Measurements from ENCODE around the gene CCAR1. TPM values are rescaled to one million over a fixed set of nuclear protein-coding genes. Genes with fewer than 3 reads are reported as not detected.

CCAR1 gene
- total and polyA plus RNA-seq, 7 experiments from 2014 or later, result 31.7 to 89.5 (median 87.7) TPM

DNA sequence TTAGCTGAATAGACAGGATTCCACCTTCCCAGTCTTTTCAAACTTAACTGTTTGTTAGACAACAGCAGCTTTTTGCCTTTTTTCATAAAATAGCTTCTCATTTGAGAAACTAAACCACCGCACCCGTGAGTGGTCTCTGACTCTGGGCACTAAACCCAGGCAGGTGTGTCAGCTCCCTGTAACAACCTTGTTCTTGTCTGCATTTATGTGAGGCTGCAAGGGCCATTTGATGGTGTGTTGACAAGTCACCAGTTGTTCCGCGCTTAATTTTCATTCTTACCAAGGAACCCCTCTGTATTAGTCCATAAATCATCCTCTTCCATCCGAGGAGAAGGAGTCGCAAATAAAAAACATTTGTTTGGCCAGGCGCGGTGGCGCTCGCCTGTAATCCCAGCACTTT lies 107.8 kb downstream of the CCAR1 start:
- Histone ChIP-seq H3K27ac (ENCODE audit: low read depth, low read length) (no peak overlapping the region), H3K27me3 (ENCODE audit: control insufficient read depth in 2 of 2, insufficient read depth in 2 of 2, low read length in 2 of 2) (no peaks in the 10 kb centered on the region), H3K36me3 (ENCODE audit: control insufficient read depth in 2 of 3, insufficient read depth in 3 of 3, low read length in 3 of 3) (no peaks in the 10 kb centered on the region), H3K4me1 (ENCODE audit: control insufficient read depth in 2 of 2, insufficient read depth in 2 of 2, low read length in 2 of 2) (peaks cover 5 to 18% of the 10 kb centered on the region in 2 donors), H3K4me3 (ENCODE audit: low read length) (peak overlapping the region; percentile 37), H3K9me3 (ENCODE audit: control insufficient read depth in 2 of 3, low read length in 3 of 3) (no peaks in the 10 kb centered on the region)
- intact Hi-C loops (cut with micrococcal nuclease), result loop anchor here in 1 of 2 donors (2.0 to 5.0 kb wide), 2 partner anchors 73 to 108 kb away; partner anchors contain the start of genes CCAR1 and DDX50
- H3K27ac Mint-ChIP-seq, result peak overlapping the region in 6 of 9 donors; percentile 18 to 56 (median 34)
- H3K36me3 Mint-ChIP-seq, result no peaks in the 10 kb centered on the region
- peaks cover 0 to 33% (median 25%) of the 10 kb centered on the region in 7 donors for H3K4me1 Mint-ChIP-seq
- H3K27me3 Mint-ChIP-seq, result peaks cover 0 to 30% (median 0%) of the 10 kb centered on the region in 5 donors
- peak overlapping the region; percentile 42 to 82 (median 70) for H3K4me3 Mint-ChIP-seq
- CTCF ChIA-PET, result interaction anchor here (0.7 kb wide), 1 partner anchor 961 kb away, joined by 4 read pairs; no protein-coding TSS in a partner anchor
- DNase-seq (no peak), ATAC-seq (no peak)
- POLR2A ChIA-PET, result interaction anchor here (2.7 kb wide), 1 partner anchor 71 kb away, joined by 10 read pairs; no protein-coding TSS in a partner anchor
- peaks cover 0 to 1% (median 0%) of the 10 kb centered on the region in 11 donors for H3K9me3 Mint-ChIP-seq

- H3K36me3 ChIP-seq (ENCODE audit: control insufficient read depth in 2 of 3, insufficient read depth in 3 of 3, low read length in 3 of 3), result no peaks in the 10 kb centered on the region
- Mint-ChIP-seq H3K4me1 (peaks cover 0 to 33% (median 25%) of the 10 kb centered on the region in 7 donors), H3K27me3 (peaks cover 0 to 30% (median 0%) of the 10 kb centered on the region in 5 donors), H3K36me3 (no peaks in the 10 kb centered on the region), H3K27ac (peak overlapping the region in 5 of 9 donors; percentile 15 to 67 (median 26)), H3K9me3 (peaks cover 0 to 1% (median 0%) of the 10 kb centered on the region in 11 donors), H3K4me3 (peak overlapping the region in 9 of 10 donors; percentile 18 to 82 (median 63))
- DNase-seq (peak in 5 of 9 donors; percentile 5 to 27 (median 21)), ATAC-seq (no peak)
- ChIA-PET CTCF (no interaction called here), POLR2A (no interaction called here)
- no peak overlapping the region for H3K27ac ChIP-seq (ENCODE audit: low read depth, low read length)
- intact Hi-C loops (cut with micrococcal nuclease), result loop anchor here in 1 of 2 donors (2.0 to 5.0 kb wide), 2 partner anchors 73 to 109 kb away; partner anchors contain the start of genes CCAR1 and DDX50
- H3K27me3 ChIP-seq (ENCODE audit: control insufficient read depth in 2 of 2, insufficient read depth in 2 of 2, low read length in 2 of 2), result no peaks in the 10 kb centered on the region
- H3K4me1 ChIP-seq (ENCODE audit: control insufficient read depth in 2 of 2, insufficient read depth in 2 of 2, low read length in 2 of 2), result peaks cover 5 to 18% of the 10 kb centered on the region in 2 donors
- H3K4me3 ChIP-seq (ENCODE audit: low read length), result no peak overlapping the region
- H3K9me3 ChIP-seq (ENCODE audit: control insufficient read depth in 2 of 3, low read length in 3 of 3), result no peaks in the 10 kb centered on the region
Observed at GRCh38 chr10:68829521-68829920, 108.5 kb downstream of the CCAR1 start.

- Mint-ChIP-seq H3K27ac (peak overlapping the region in 4 of 9 donors; percentile 21 to 67 (median 38)), H3K36me3 (no peaks in the 10 kb centered on the region), H3K4me3 (peak overlapping the region in 8 of 10 donors; percentile 7 to 75 (median 56)), H3K4me1 (peaks cover 0 to 32% (median 25%) of the 10 kb centered on the region in 7 donors), H3K9me3 (peaks cover 0 to 1% (median 0%) of the 10 kb centered on the region in 11 donors), H3K27me3 (peaks cover 0 to 30% (median 0%) of the 10 kb centered on the region in 5 donors)
- ATAC-seq, result no peak
- no peak overlapping the region for H3K4me3 ChIP-seq (ENCODE audit: low read length)
- ChIA-PET CTCF (no interaction called here), POLR2A (no interaction called here)
- DNase-seq, result no peak
- no peaks in the 10 kb centered on the region for H3K36me3 ChIP-seq (ENCODE audit: control insufficient read depth in 2 of 3, insufficient read depth in 3 of 3, low read length in 3 of 3)
- H3K4me1 ChIP-seq (ENCODE audit: control insufficient read depth in 2 of 2, insufficient read depth in 2 of 2, low read length in 2 of 2), result peaks cover 5 to 18% of the 10 kb centered on the region in 2 donors
- intact Hi-C loops (cut with micrococcal nuclease), result loop anchor here in 1 of 2 donors (2.0 to 5.0 kb wide), 2 partner anchors 72 to 109 kb away; partner anchors contain the start of genes CCAR1 and DDX50
- no peaks in the 10 kb centered on the region for H3K27me3 ChIP-seq (ENCODE audit: control insufficient read depth in 2 of 2, insufficient read depth in 2 of 2, low read length in 2 of 2)
- H3K27ac ChIP-seq (ENCODE audit: low read depth, low read length), result no peak overlapping the region
- H3K9me3 ChIP-seq (ENCODE audit: control insufficient read depth in 2 of 3, low read length in 3 of 3), result no peaks in the 10 kb centered on the region
Observed at GRCh38 chr10:68829952-68830351, 108.9 kb downstream of the CCAR1 start.

GRCh38 chr10:68831961-68832455 lies 111.0 kb downstream of the CCAR1 start:
- intact Hi-C loops (cut with micrococcal nuclease), result no loop called here
- H3K9me3 ChIP-seq (ENCODE audit: control insufficient read depth in 2 of 3, low read length in 3 of 3), result no peaks in the 10 kb centered on the region
- Mint-ChIP-seq H3K4me3 (no peak overlapping the region), H3K27me3 (peaks cover 0 to 27% (median 0%) of the 10 kb centered on the region in 5 donors), H3K9me3 (no peaks in the 10 kb centered on the region), H3K4me1 (peaks cover 0 to 22% (median 16%) of the 10 kb centered on the region in 7 donors), H3K27ac (peak overlapping the region in 3 of 9 donors; percentile 7 to 53 (median 32)), H3K36me3 (no peaks in the 10 kb centered on the region)
- no peak for ATAC-seq
- ChIA-PET POLR2A (no interaction called here), CTCF (interaction anchor here (0.6 to 0.7 kb wide), 2 partner anchors 23 to 282 kb away, joined by 3 to 4 read pairs; no protein-coding TSS in a partner anchor)
- no peak overlapping the region for H3K27ac ChIP-seq (ENCODE audit: low read depth, low read length)
- peaks cover under 1 to 13% of the 10 kb centered on the region in 2 donors for H3K4me1 ChIP-seq (ENCODE audit: control insufficient read depth in 2 of 2, insufficient read depth in 2 of 2, low read length in 2 of 2)
- no peak for DNase-seq
- H3K36me3 ChIP-seq (ENCODE audit: control insufficient read depth in 2 of 3, insufficient read depth in 3 of 3, low read length in 3 of 3), result no peaks in the 10 kb centered on the region
- H3K27me3 ChIP-seq (ENCODE audit: control insufficient read depth in 2 of 2, insufficient read depth in 2 of 2, low read length in 2 of 2), result no peaks in the 10 kb centered on the region
- no peak overlapping the region for H3K4me3 ChIP-seq (ENCODE audit: low read length)

- POLR2A ChIA-PET, result no interaction called here
- intact Hi-C loops (cut with micrococcal nuclease), result no loop called here
- Histone ChIP-seq H3K27ac (ENCODE audit: low read depth, low read length) (no peak overlapping the region), H3K9me3 (ENCODE audit: control insufficient read depth in 2 of 3, low read length in 3 of 3) (no peaks in the 10 kb centered on the region), H3K27me3 (ENCODE audit: control insufficient read depth in 2 of 2, insufficient read depth in 2 of 2, low read length in 2 of 2) (no peaks in the 10 kb centered on the region), H3K4me3 (ENCODE audit: low read length) (no peak overlapping the region), H3K4me1 (ENCODE audit: control insufficient read depth in 2 of 2, insufficient read depth in 2 of 2, low read length in 2 of 2) (peaks cover 0 to 13% of the 10 kb centered on the region in 2 donors), H3K36me3 (ENCODE audit: control insufficient read depth in 2 of 3, insufficient read depth in 3 of 3, low read length in 3 of 3) (no peaks in the 10 kb centered on the region)
- CTCF ChIA-PET, result no interaction called here
- Mint-ChIP-seq H3K9me3 (no peaks in the 10 kb centered on the region), H3K4me3 (no peak overlapping the region), H3K4me1 (peaks cover 0 to 22% (median 16%) of the 10 kb centered on the region in 7 donors), H3K27ac (no peak overlapping the region), H3K36me3 (no peaks in the 10 kb centered on the region), H3K27me3 (peaks cover 0 to 27% (median 0%) of the 10 kb centered on the region in 5 donors)
- DNase-seq, result no peak
- no peak for ATAC-seq
Observed at GRCh38 chr10:68832601-68833000, 111.6 kb downstream of the CCAR1 start.

- Mint-ChIP-seq H3K4me3 (no peak overlapping the region), H3K4me1 (peaks cover 0 to 2% (median 0%) of the 10 kb centered on the region in 7 donors), H3K36me3 (no peaks in the 10 kb centered on the region), H3K9me3 (no peaks in the 10 kb centered on the region), H3K27ac (no peak overlapping the region), H3K27me3 (peaks cover 0 to 3% (median 0%) of the 10 kb centered on the region in 5 donors)
- POLR2A ChIA-PET, result no interaction called here
- Histone ChIP-seq H3K27me3 (ENCODE audit: control insufficient read depth in 2 of 2, insufficient read depth in 2 of 2, low read length in 2 of 2) (no peaks in the 10 kb centered on the region), H3K9me3 (ENCODE audit: control insufficient read depth in 2 of 3, low read length in 3 of 3) (no peaks in the 10 kb centered on the region), H3K36me3 (ENCODE audit: control insufficient read depth in 2 of 3, insufficient read depth in 3 of 3, low read length in 3 of 3) (no peaks in the 10 kb centered on the region), H3K4me1 (ENCODE audit: control insufficient read depth in 2 of 2, insufficient read depth in 2 of 2, low read length in 2 of 2) (no peaks in the 10 kb centered on the region), H3K27ac (ENCODE audit: low read depth, low read length) (no peak overlapping the region), H3K4me3 (ENCODE audit: low read length) (no peak overlapping the region)
- DNase-seq (no peak), ATAC-seq (no peak)
- CTCF ChIA-PET, result no interaction called here
- intact Hi-C loops (cut with micrococcal nuclease), result no loop called here
Observed at GRCh38 chr10:68837626-68838322, 116.7 kb downstream of the CCAR1 start.
